ENCODE results near the gene RUNX2.

GRCh38 chr6:45613656-45614055 is 285.5 kb downstream of the RUNX2 start:
- TF ChIP-seq TCF12 (IDR thresholded peaks at IDR 0.05) = no peak
- TF ChIP-seq, protein P1, sequence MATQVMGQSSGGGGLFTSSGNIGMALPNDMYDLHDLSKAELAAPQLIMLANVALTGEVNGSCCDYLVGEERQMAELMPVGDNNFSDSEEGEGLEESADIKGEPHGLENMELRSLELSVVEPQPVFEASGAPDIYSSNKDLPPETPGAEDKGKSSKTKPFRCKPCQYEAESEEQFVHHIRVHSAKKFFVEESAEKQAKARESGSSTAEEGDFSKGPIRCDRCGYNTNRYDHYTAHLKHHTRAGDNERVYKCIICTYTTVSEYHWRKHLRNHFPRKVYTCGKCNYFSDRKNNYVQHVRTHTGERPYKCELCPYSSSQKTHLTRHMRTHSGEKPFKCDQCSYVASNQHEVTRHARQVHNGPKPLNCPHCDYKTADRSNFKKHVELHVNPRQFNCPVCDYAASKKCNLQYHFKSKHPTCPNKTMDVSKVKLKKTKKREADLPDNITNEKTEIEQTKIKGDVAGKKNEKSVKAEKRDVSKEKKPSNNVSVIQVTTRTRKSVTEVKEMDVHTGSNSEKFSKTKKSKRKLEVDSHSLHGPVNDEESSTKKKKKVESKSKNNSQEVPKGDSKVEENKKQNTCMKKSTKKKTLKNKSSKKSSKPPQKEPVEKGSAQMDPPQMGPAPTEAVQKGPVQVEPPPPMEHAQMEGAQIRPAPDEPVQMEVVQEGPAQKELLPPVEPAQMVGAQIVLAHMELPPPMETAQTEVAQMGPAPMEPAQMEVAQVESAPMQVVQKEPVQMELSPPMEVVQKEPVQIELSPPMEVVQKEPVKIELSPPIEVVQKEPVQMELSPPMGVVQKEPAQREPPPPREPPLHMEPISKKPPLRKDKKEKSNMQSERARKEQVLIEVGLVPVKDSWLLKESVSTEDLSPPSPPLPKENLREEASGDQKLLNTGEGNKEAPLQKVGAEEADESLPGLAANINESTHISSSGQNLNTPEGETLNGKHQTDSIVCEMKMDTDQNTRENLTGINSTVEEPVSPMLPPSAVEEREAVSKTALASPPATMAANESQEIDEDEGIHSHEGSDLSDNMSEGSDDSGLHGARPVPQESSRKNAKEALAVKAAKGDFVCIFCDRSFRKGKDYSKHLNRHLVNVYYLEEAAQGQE (IDR thresholded peaks at IDR 0.05; ENCODE audit: low read depth, low read length) = no peak
